Measurements from ENCODE around the gene C16orf87.

DNA sequence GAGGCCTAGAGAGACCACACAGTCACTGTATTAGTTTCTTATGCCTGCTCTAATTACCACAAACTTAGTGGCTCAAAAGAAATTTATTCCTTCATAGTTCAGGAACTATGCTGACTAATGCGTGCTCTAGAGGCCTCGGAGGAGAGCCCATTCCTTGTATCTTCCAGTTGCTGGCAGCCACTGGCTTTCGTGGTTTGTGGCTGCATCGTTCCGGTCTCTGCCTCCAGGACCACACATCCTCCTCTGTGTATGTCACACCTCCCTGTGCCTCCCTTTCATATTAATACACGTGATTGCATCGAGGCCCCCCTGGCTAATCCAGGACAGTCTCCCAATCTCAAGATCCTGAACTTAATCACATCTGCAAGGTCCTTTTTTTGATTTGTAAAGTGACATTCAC, 65.9 kb downstream of the C16orf87 start:
- TF ChIP-seq, protein P1, sequence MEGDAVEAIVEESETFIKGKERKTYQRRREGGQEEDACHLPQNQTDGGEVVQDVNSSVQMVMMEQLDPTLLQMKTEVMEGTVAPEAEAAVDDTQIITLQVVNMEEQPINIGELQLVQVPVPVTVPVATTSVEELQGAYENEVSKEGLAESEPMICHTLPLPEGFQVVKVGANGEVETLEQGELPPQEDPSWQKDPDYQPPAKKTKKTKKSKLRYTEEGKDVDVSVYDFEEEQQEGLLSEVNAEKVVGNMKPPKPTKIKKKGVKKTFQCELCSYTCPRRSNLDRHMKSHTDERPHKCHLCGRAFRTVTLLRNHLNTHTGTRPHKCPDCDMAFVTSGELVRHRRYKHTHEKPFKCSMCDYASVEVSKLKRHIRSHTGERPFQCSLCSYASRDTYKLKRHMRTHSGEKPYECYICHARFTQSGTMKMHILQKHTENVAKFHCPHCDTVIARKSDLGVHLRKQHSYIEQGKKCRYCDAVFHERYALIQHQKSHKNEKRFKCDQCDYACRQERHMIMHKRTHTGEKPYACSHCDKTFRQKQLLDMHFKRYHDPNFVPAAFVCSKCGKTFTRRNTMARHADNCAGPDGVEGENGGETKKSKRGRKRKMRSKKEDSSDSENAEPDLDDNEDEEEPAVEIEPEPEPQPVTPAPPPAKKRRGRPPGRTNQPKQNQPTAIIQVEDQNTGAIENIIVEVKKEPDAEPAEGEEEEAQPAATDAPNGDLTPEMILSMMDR (IDR thresholded peaks at IDR 0.05 in 2 of 3, conservative IDR thresholded peaks at IDR 0.05 in 1 of 3; ENCODE audit: insufficient read depth in 2 of 3, low read depth in 1 of 3, low read length in 3 of 3), result no peak
- TF ChIP-seq FOXJ3 (CRISPR knock-in tag; IDR thresholded peaks at IDR 0.05), result no peak
